ENCODE results near the gene PHACTR1. TPM values are rescaled to one million over a fixed set of nuclear protein-coding genes. Genes with fewer than 3 reads are reported as not detected.

PHACTR1 gene
- total and polyA plus RNA-seq, 2 of the 4 experiments (the other 2 are of a cell fraction), result not detected

DNA sequence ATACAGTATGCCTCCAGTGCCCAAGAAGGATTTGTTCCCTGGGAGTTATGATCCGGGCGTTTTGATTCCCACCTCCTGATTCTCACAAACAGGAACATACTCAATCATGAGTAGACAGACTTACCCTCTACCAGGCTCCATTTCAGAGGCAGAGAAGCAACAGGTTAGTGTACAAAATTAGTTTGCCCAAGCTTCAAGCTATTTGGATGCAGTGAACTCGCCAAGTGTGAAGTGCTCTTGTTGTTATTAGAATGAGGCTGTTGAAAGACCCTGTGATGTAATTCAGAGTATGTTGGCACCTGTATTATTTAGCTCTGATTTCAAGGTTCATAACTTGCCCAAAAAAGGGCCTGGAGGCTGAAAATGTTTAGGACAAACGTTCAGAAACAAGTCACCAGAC is 247.0 kb downstream of the PHACTR1 start:
- no peak overlapping the region for H3K9ac ChIP-seq (ENCODE audit: low read depth, low read length)
- no peaks in the 10 kb centered on the region for H4K20me1 ChIP-seq (ENCODE audit: insufficient read depth, low read length)
- intact Hi-C loops (cut with micrococcal nuclease) (no loop called here), in situ Hi-C loops (cut with MboI; ENCODE audit: low sequenced_read_pairs) (no loop called here), dilution Hi-C loops (cut with HindIII; ENCODE audit: low sequenced_read_pairs, unreplicated experiment) (no loop called here)
- DNase-seq (no peak), ATAC-seq (ENCODE audit: low read depth) (no peak)
- no peak overlapping the region for H4K91ac ChIP-seq (ENCODE audit: insufficient read depth, low read depth, low read length)
- ChIA-PET CTCF (no interaction called here), POLR2A (ENCODE audit: unreplicated experiment) (no interaction called here)
- H3K79me1 ChIP-seq (ENCODE audit: low read depth in 1 of 2, low read length in 2 of 2), result no peaks in the 10 kb centered on the region
- H2AK9ac ChIP-seq (replicated peaks; ENCODE audit: low read depth, low read length, poor library complexity), result no peak overlapping the region
- H3K27ac ChIP-seq (ENCODE audit: insufficient read depth, low read length), result no peak overlapping the region
- H3K4ac ChIP-seq (ENCODE audit: low read depth, low read length), result no peak overlapping the region
- no peak overlapping the region for H3K4me2 ChIP-seq (ENCODE audit: low read depth, low read length)
- H2BK15ac ChIP-seq (ENCODE audit: low read depth, low read length), result no peak overlapping the region
- no peak overlapping the region for H4K8ac ChIP-seq (ENCODE audit: low read depth in 2 of 2, low read length in 2 of 2)
- no peak overlapping the region for H3K4me3 ChIP-seq (ENCODE audit: insufficient read depth, low read depth, low read length)
- no peak overlapping the region for H2AFZ ChIP-seq (replicated peaks; ENCODE audit: low read length, poor library complexity)
- no peak overlapping the region for H4K5ac ChIP-seq (ENCODE audit: low read depth, low read length)
- no peak overlapping the region for H2BK5ac ChIP-seq (ENCODE audit: low read depth, low read length, poor library complexity, severe bottlenecking)
- no peaks in the 10 kb centered on the region for H3K9me1 ChIP-seq (ENCODE audit: insufficient read depth, low read length)
- no peak overlapping the region for H2AK5ac ChIP-seq (ENCODE audit: low read depth, low read length)
- no peak overlapping the region for H2BK120ac ChIP-seq (ENCODE audit: low read depth, low read length)
- no peak overlapping the region for H3K56ac ChIP-seq (ENCODE audit: extremely low read depth, insufficient read depth, low read length)
- H3K18ac ChIP-seq (ENCODE audit: low read depth, low read length), result no peak overlapping the region
- no peaks in the 10 kb centered on the region for H3K27me3 ChIP-seq (ENCODE audit: control insufficient read depth, insufficient read depth, low read length)
- H3K23ac ChIP-seq (ENCODE audit: low read depth, low read length), result no peak overlapping the region
- H3K36me3 ChIP-seq (ENCODE audit: control insufficient read depth, insufficient read depth, low read length), result no peaks in the 10 kb centered on the region
- H2BK20ac ChIP-seq (ENCODE audit: low read depth, low read length), result no peak overlapping the region
- no TSS peak for BruUV-seq (replicated peaks)
- WGBS, 2 experiments (ENCODE audit: extremely low coverage in 2 of 2, insufficient read length in 1 of 2), result no CpG with 5 or more reads among the region's 4 CpGs
- no peak for TF ChIP-seq MAZ (IDR thresholded peaks at IDR 0.05; ENCODE audit: borderline replicate concordance, low read depth, low read length)
- TF ChIP-seq MAFK (IDR thresholded peaks at IDR 0.05; ENCODE audit: low read depth, low read length), result no peak
- no peak for TF ChIP-seq CEBPB (IDR thresholded peaks at IDR 0.05; ENCODE audit: low read depth, low read length)
- no peak overlapping the region for H3K14ac ChIP-seq (replicated peaks; ENCODE audit: low read depth, low read length)
- no peaks in the 10 kb centered on the region for H3K4me1 ChIP-seq (ENCODE audit: control insufficient read depth, insufficient read depth, low read length)
- H3K9me3 ChIP-seq (ENCODE audit: control insufficient read depth, insufficient read depth, low read length), result peaks cover 2% of the 10 kb centered on the region; the same call in 1 of the 2 replicates
